Putamen (tissue), 1 donor: Measurements from ENCODE around the gene HP.
"Not testable (repeated sequence)": the region's sequence is repeated elsewhere in the genome, so short reads cannot be mapped to it uniquely, and the experiment has no call there.

Source experiments
- DNase-seq: peaks from one replicate; pipeline ENCODE4 v3.0.0-alpha.2; 2016; ENCODE audit warnings: low spot score

Gene HP

GRCh38 chr16:72043539-72043938 lies 10.8 kb upstream of the HP start:
- no peak for DNase-seq

- DNase-seq = no peak
These were observed 10.0 kb upstream of the HP start for GRCh38 chr16:72044296-72044695.

GRCh38 chr16:72044825-72045359 lies 9.4 kb upstream of the HP start:
- no peak for DNase-seq

- DNase-seq = no peak
These were observed 5.2 kb upstream of the HP start for GRCh38 chr16:72049110-72049509.

- DNase-seq = no peak
These were observed 3.4 kb upstream of the HP start for GRCh38 chr16:72050769-72051464.

GRCh38 chr16:72051818-72052217 lies 2.5 kb upstream of the HP start:
- DNase-seq = no peak

GRCh38 chr16:72055911-72056310 lies 1.6 kb downstream of the HP start:
- no peak for DNase-seq

- DNase-seq = not testable (repeated sequence)
These were observed 3.0 kb downstream of the HP start for GRCh38 chr16:72057313-72057712.

- DNase-seq = not testable (repeated sequence)
These were observed 4.8 kb downstream of the HP start for GRCh38 chr16:72059060-72059459.

- DNase-seq = no peak
These were observed 6.1 kb downstream of the HP start for GRCh38 chr16:72060405-72060804.

GRCh38 chr16:72061564-72061963 lies 7.3 kb downstream of the HP start:
- DNase-seq = no peak

- no peak for DNase-seq
These were observed 10.1 kb downstream of the HP start for GRCh38 chr16:72064361-72064894.

GRCh38 chr16:72066747-72067146 lies 12.4 kb downstream of the HP start:
- DNase-seq = peak; percentile 52

- no peak for DNase-seq
These were observed 14.6 kb downstream of the HP start for GRCh38 chr16:72068930-72069329.

- DNase-seq = peak; percentile 49
These were observed 18.4 kb downstream of the HP start for GRCh38 chr16:72072514-72073342.

- peak; percentile 70 for DNase-seq
These were observed 19.4 kb downstream of the HP start for GRCh38 chr16:72073560-72074230.

GRCh38 chr16:72075067-72075466 lies 20.8 kb downstream of the HP start:
- not testable (repeated sequence) for DNase-seq

- DNase-seq = not testable (repeated sequence)
These were observed 22.8 kb downstream of the HP start for GRCh38 chr16:72076991-72077706.

GRCh38 chr16:72083778-72084404 lies 29.6 kb downstream of the HP start:
- no peak for DNase-seq

GRCh38 chr16:72084445-72084844 lies 30.1 kb downstream of the HP start:
- DNase-seq = no peak

GRCh38 chr16:72085002-72085401 lies 30.7 kb downstream of the HP start:
- no peak for DNase-seq
